Lower lobe of right lung (tissue), 2 donors: ENCODE data around the gene PAQR8. TPM values are rescaled to one million over a fixed set of nuclear protein-coding genes. Genes with fewer than 3 reads are reported as not detected.

Experiments
- ATAC-seq, 2 donors: fragments of 200-7000 bp; cut with Tn5 transposase; one replicate each; pipeline ENCODE4 v1.9.1; 2020 to 2022; ENCODE audit warnings: mild to moderate bottlenecking in 2 of 2, moderate library complexity in 2 of 2
- DNase-seq: peaks from one replicate; pipeline ENCODE4 v3.0.0-alpha.2; 2020
- H3K27ac ChIP-seq: fragments of 200-600 bp; one replicate; pipeline ENCODE4 v1.8.0; 2022
- H3K27me3 ChIP-seq: fragments of 200-600 bp; one replicate; pipeline ENCODE4 v1.8.0; 2022; ENCODE audit warnings: low read depth
- H3K36me3 ChIP-seq: fragments of 200-600 bp; one replicate; pipeline ENCODE4 v1.8.0; 2022; ENCODE audit warnings: mild to moderate bottlenecking
- H3K4me1 ChIP-seq: fragments of 200-600 bp; one replicate; pipeline ENCODE4 v1.8.0; 2022
- H3K4me3 ChIP-seq: fragments of 200-600 bp; one replicate; pipeline ENCODE4 v1.8.0; 2022; ENCODE audit warnings: mild to moderate bottlenecking
- H3K9me3 ChIP-seq: fragments of 200-600 bp; one replicate; pipeline ENCODE4 v1.8.0; 2022
- intact Hi-C: fragments of 100-400 bp; cut with DNase I; formaldehyde crosslinking; loops from one replicate; pipeline ENCODE4 v1.11.0; 2022
- long read RNA-seq: library from polyadenylated mRNA; unstranded; transcript quantifications from one replicate; pipeline ENCODE4 v2.0.0, GENCODE V29; 2021
- total RNA-seq: library from RNA; stranded (reverse); fragmentation: NEBNext Ultra II Directional; extraction: Animal tissue kit (Norgen Biotek cat#: 25700); gene quantifications from one replicate; pipeline ENCODE4 v1.2.1, GENCODE V29; 2021
- TF ChIP-seq, protein P1 (sequence below): fragments of 200-600 bp; IDR thresholded peaks from one replicate; pipeline ENCODE4 v1.8.0; 2022; ENCODE audit warnings: antibody characterized with exemption, mild to moderate bottlenecking
- donor health status: DM: no; HTN: yes; CAD: no; lungs with severe emphysema.

The PAQR8 gene, protein sequence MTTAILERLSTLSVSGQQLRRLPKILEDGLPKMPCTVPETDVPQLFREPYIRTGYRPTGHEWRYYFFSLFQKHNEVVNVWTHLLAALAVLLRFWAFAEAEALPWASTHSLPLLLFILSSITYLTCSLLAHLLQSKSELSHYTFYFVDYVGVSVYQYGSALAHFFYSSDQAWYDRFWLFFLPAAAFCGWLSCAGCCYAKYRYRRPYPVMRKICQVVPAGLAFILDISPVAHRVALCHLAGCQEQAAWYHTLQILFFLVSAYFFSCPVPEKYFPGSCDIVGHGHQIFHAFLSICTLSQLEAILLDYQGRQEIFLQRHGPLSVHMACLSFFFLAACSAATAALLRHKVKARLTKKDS
- 6.8 TPM for total RNA-seq
- long read RNA-seq, full-length matches to known transcripts: 17 of 17 reads
- long read RNA-seq, partial matches to known transcripts: 0 of 17 reads
- long read RNA-seq, other reads (novel, unspliced or antisense): 0 of 17 reads

DNA sequence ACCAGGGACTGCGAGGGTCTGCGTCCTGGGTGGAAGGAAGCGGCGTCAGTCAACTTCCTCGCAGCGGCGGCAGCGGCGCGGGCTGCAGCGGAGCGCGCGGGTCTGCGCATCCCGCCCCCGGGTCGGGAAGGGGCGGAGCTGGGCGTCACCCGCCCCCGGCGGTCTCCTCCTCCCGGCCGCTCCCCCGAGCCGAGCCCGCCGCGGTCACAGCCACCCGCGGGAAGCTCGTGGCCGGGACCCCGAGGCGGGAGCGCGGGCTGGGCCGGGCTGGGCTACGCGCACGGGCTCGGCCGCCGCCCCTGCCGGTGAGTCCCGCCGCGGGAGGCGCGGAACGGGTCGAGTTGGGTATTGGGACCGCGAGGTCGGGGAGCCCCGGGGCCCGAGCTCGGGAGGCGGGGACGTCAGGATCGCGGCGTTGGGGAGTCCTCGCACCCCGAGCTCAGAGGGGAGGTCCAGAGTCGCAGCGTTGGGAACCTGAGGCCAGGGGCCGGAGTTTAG, at the start of gene PAQR8:
TSS of gene PAQR8 (plus strand) at position 207 of the 498 bp plus-strand sequence. CDS start 41,063 bp downstream, outside the sequence.
- H3K4me1 ChIP-seq: peaks cover 21% of the 10 kb centered on the region
- no peaks in the 10 kb centered on the region for H3K9me3 ChIP-seq
- TF ChIP-seq, protein P1, sequence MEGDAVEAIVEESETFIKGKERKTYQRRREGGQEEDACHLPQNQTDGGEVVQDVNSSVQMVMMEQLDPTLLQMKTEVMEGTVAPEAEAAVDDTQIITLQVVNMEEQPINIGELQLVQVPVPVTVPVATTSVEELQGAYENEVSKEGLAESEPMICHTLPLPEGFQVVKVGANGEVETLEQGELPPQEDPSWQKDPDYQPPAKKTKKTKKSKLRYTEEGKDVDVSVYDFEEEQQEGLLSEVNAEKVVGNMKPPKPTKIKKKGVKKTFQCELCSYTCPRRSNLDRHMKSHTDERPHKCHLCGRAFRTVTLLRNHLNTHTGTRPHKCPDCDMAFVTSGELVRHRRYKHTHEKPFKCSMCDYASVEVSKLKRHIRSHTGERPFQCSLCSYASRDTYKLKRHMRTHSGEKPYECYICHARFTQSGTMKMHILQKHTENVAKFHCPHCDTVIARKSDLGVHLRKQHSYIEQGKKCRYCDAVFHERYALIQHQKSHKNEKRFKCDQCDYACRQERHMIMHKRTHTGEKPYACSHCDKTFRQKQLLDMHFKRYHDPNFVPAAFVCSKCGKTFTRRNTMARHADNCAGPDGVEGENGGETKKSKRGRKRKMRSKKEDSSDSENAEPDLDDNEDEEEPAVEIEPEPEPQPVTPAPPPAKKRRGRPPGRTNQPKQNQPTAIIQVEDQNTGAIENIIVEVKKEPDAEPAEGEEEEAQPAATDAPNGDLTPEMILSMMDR: no peak
- ATAC-seq (peak; percentile 97), DNase-seq (peak; percentile 86)
- no peaks in the 10 kb centered on the region for H3K36me3 ChIP-seq
- H3K4me3 ChIP-seq: peak within 1 kb of the TSS; percentile 86
- no peaks in the 10 kb centered on the region for H3K27me3 ChIP-seq
- H3K27ac ChIP-seq: peak within 1 kb of the TSS; percentile 85
- intact Hi-C loops: no loop called here

DNA sequence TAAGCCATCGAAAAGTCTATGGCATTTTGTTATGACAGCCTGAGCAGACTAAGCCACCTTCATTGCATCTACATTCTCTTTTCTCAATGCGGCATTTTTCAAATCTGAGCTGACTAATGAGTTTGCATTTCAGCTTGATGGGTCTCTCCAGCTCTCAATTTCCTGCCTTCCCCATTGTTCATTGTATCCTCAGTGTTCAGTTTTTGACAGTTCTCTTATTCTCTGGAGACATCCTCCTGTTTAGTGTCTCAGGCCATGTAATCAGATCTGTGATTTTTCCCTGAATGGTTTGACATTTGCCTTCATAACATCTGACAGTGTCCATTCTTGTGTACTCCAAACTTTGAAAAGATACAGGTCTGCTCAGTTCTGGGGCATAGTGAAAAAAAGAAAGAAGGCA, 49.5 kb upstream of the PAQR8 start:
- no peak overlapping the region for H3K4me3 ChIP-seq
- DNase-seq: no peak
- no peaks in the 10 kb centered on the region for H3K9me3 ChIP-seq
- no peaks in the 10 kb centered on the region for H3K27me3 ChIP-seq
- ATAC-seq: no peak
- TF ChIP-seq, protein P1: no peak
- H3K4me1 ChIP-seq: peaks cover 13% of the 10 kb centered on the region
- H3K36me3 ChIP-seq: no peaks in the 10 kb centered on the region
- intact Hi-C loops: no loop called here
- no peak overlapping the region for H3K27ac ChIP-seq

DNA sequence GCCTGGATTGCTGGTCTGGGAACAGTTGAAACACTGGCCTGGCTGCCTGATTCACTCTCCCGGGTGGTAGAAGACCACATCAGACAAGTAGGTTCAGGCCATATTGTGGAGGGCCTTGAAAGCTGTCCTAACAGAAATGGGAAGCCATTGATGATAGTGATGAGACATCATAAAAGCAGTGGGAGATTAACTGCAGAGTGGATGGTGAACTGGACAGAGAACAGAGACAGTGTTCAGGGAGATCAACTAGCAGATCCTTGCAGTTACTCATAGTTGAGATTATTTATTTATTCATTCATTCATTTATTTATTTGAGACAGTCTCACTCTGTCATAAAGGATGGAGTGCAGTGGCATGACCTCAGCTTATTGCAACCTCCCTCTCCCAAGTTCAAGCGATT, 47.2 kb upstream of the PAQR8 start:
- TF ChIP-seq, protein P1: no peak
- Histone ChIP-seq H3K9me3 (no peaks in the 10 kb centered on the region), H3K27ac (no peak overlapping the region), H3K4me3 (no peak overlapping the region), H3K27me3 (no peaks in the 10 kb centered on the region), H3K36me3 (no peaks in the 10 kb centered on the region), H3K4me1 (peaks cover 10% of the 10 kb centered on the region)
- ATAC-seq: no peak
- no peak for DNase-seq
- intact Hi-C loops: no loop called here

DNA sequence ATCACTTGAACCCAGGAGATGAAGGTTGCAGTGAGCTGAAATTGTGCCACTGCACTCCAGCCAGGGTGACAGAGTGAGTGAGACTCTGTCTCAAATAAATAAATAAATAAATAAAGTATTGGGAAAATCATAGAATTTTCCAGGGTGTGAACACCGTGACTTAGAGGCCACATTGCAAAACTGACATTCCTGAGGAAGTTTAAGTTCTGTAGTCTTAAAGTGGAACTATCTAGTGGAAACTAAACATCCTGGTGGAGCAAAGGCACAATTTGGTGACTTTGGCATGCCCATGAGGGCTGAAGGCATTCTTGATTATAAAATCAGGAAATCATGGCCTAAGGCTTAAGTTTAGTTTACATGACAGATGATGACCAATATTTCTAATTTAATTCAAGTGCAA, 44.7 kb upstream of the PAQR8 start:
- no peak overlapping the region for H3K4me3 ChIP-seq
- no peak for DNase-seq
- H3K9me3 ChIP-seq: no peaks in the 10 kb centered on the region
- peak in 1 of 2 donors; percentile 31 for ATAC-seq
- intact Hi-C loops: no loop called here
- no peaks in the 10 kb centered on the region for H3K36me3 ChIP-seq
- H3K4me1 ChIP-seq: peaks cover 10% of the 10 kb centered on the region
- H3K27ac ChIP-seq: no peak overlapping the region
- H3K27me3 ChIP-seq: no peaks in the 10 kb centered on the region
- TF ChIP-seq, protein P1: no peak

DNA sequence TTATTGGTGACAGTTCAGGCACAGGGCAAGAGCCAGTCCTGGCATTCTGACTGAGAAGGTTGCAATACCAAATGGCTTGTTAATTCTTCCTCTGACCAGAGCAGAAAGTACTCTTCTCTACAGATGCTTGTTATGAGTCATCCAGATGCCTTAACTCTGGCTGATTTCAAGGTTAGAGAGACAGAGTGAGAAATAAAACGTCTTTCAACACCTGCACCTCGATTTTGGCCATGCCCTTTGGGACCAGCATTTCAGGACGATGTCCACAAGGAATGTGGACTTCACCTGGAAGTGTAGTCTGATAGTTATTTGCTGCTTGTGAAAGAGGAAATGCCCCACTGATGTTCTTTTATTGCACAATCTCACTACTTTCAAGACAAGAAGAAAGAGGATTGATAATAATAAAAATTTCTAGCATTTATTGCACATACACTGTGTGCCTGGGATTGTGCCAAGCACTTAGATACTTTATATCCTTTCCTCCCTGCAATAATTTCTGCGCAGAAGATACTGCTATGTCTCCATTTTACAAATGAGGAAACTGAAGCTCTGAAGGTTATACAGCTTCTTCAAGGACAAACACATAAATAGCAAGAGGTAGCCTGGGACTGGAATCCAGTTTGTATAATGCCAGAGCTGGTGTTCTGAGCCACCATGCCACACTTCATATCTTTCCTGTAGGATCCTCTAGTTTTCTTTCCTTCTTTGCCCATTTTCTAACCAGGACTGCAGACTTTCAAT, 43.9 kb upstream of the PAQR8 start:
- peak in 1 of 2 donors; percentile 76 for ATAC-seq
- H3K9me3 ChIP-seq: no peaks in the 10 kb centered on the region

More for the DNA sequence above, 43.9 kb upstream of the PAQR8 start:
- H3K36me3 ChIP-seq: no peaks in the 10 kb centered on the region
- intact Hi-C loops: no loop called here
- H3K4me1 ChIP-seq: peaks cover 10% of the 10 kb centered on the region
- H3K27ac ChIP-seq: no peak overlapping the region
- TF ChIP-seq, protein P1: no peak
- DNase-seq: no peak
- no peaks in the 10 kb centered on the region for H3K27me3 ChIP-seq
- no peak overlapping the region for H3K4me3 ChIP-seq
